Transverse colon (tissue), 4 donors: ENCODE data around the gene PRRX2. TPM values are rescaled to one million over a fixed set of nuclear protein-coding genes. Genes with fewer than 3 reads are reported as not detected.

Source experiments
- DNase-seq: peaks from one replicate; pipeline ENCODE4 v3.0.0-alpha.2; 2019
- H3K27ac ChIP-seq, 4 donors: fragments of 200-600 bp; sonication (generic); 2 replicates each; pipeline ENCODE4 v1.5.1; 2016 to 2018; ENCODE audit warnings: inconsistent platforms in 4 of 4
- H3K27me3 ChIP-seq: fragments of 200-600 bp; sonication (generic); 2 replicates; pipeline ENCODE4 v1.5.1; 2017; ENCODE audit warnings: inconsistent platforms
- H3K36me3 ChIP-seq, 4 donors: fragments of 200-600 bp; sonication (generic); 2 replicates each; pipeline ENCODE4 v1.5.1; 2017 to 2019; ENCODE audit warnings: inconsistent platforms in 4 of 4
- H3K4me1 ChIP-seq, 4 donors: fragments of 200-600 bp; sonication (generic); 2 replicates each; pipeline ENCODE4 v1.5.1; 2017 to 2020; ENCODE audit warnings: inconsistent platforms in 4 of 4
- H3K4me3 ChIP-seq, 4 donors: fragments of 200-600 bp; sonication (generic); 1 replicate in 1 of 4; 2 replicates in 3 of 4; pipeline versions ENCODE4 v1.5.1 to v1.6.1; 2017 to 2019; ENCODE audit warnings: inconsistent platforms in 4 of 4
- H3K9me3 ChIP-seq, 2 donors: fragments of 200-600 bp; sonication (generic); 2 replicates each; pipeline ENCODE4 v1.5.1; 2017 to 2019; ENCODE audit warnings: inconsistent platforms in 2 of 2
- CTCF ChIP-seq, 5 experiments: fragments of 200-600 bp in 3 of 5; fragments of 450-650 bp in 2 of 5; sonication (generic) in 3 of 5; IDR thresholded peaks; 1 replicate in 2 of 5; 2 replicates in 3 of 5; pipeline ENCODE4 v1.5.1; 2016 to 2017; ENCODE audit warnings: antibody characterized with exemption in 5 of 5, inconsistent platforms in 3 of 5, mild to moderate bottlenecking in 2 of 5, moderate library complexity in 1 of 5
- EP300 ChIP-seq: sonication (generic); formaldehyde crosslinking; IDR thresholded peaks from one replicate; pipeline ENCODE4 v1.6.1; 2017; ENCODE audit warnings: antibody characterized with exemption, low read depth
- POLR2A ChIP-seq: fragments of 450-650 bp; IDR thresholded peaks from one replicate; pipeline ENCODE4 v1.6.1; 2016; ENCODE audit warnings: antibody characterized with exemption, mild to moderate bottlenecking, moderate library complexity
- POLR2AphosphoS5 ChIP-seq, 3 donors: sonication (generic); formaldehyde crosslinking; IDR thresholded peaks; one replicate each; pipeline ENCODE4 v1.6.1; 2016; ENCODE audit warnings: antibody characterized with exemption in 3 of 3
- WGBS, 2 donors: methylation state at CpG; one replicate each; pipeline ENCODE4 v1.1.5; 2018; ENCODE audit warnings: low coverage in 1 of 2; 5-methylcytosine and 5-hydroxymethylcytosine counted together
- in situ Hi-C, 4 donors: fragments of 200-750 bp; cut with MboI; loops; one replicate each; pipeline versions ENCODE4 v1.15.0 to v1.15.1; 2017; ENCODE audit warnings: low sequenced_read_pairs in 3 of 4, low pct_ligation_motif_present in 1 of 4, low pct_unique_long_range_greater_than_20kb in 1 of 4
- intact Hi-C: fragments of 100-400 bp; cut with DNase I; formaldehyde crosslinking; loops from one replicate; pipeline ENCODE4 v1.15.1; 2023; ENCODE audit warnings: low total_unique reads
- total RNA-seq, 4 donors: library from RNA; depleted of rRNA; stranded (reverse); fragments of >200 nt; gene quantifications; one replicate each; pipeline ENCODE4 v1.1.0, GENCODE V29; 2016

PRRX2 gene
- total RNA-seq, 4 donors from 2014 or later = 0.41 TPM; not detected in 3

- H3K9me3 ChIP-seq = no peaks in the 10 kb centered on the region
- no peak for DNase-seq
- H3K27ac ChIP-seq = no peak overlapping the region
- peaks cover 0 to 6% (median 0%) of the 10 kb centered on the region in 4 donors for H3K4me1 ChIP-seq
- intact Hi-C loops = no loop called here
- no peak overlapping the region for H3K4me3 ChIP-seq
- H3K36me3 ChIP-seq = no peaks in the 10 kb centered on the region
- TF ChIP-seq POLR2AphosphoS5 (IDR thresholded peaks at IDR 0.05) (no peak), POLR2A (no peak), EP300 (no peak), CTCF (IDR thresholded peaks at IDR 0.05) (no peak)
- peaks cover under 1% of the 10 kb centered on the region for H3K27me3 ChIP-seq
- 88% methylated on average over 10 of the region's 10 CpGs; no CpG with 5 or more reads in 1 of the 2 donors for WGBS, 2 donors
- in situ Hi-C loops = loop anchor here in 1 of 4 donors (10.0 kb wide), 1 partner anchor 134 kb away; no protein-coding TSS in a partner anchor
These were observed 14.7 kb upstream of the PRRX2 start for GRCh38 chr9:129650680-129651235.

GRCh38 chr9:129653823-129654553 is 11.5 kb upstream of the PRRX2 start:
- H3K9me3 ChIP-seq = no peaks in the 10 kb centered on the region
- in situ Hi-C loops (loop anchor here in 1 of 4 donors (10.0 kb wide), 1 partner anchor 131 kb away; no protein-coding TSS in a partner anchor), intact Hi-C loops (no loop called here)
- 47 to 56% methylated on average over 13 to 19 of the region's 19 CpGs for WGBS, 2 donors
- H3K27ac ChIP-seq = no peak overlapping the region
- H3K4me3 ChIP-seq = no peak overlapping the region
- peaks cover 0 to 6% (median 0%) of the 10 kb centered on the region in 4 donors for H3K4me1 ChIP-seq
- no peak for DNase-seq
- H3K36me3 ChIP-seq = no peaks in the 10 kb centered on the region
- peaks cover 4% of the 10 kb centered on the region for H3K27me3 ChIP-seq
- TF ChIP-seq CTCF (IDR thresholded peaks at IDR 0.05) (no peak), POLR2AphosphoS5 (IDR thresholded peaks at IDR 0.05) (no peak), POLR2A (no peak), EP300 (no peak)

- no peak for DNase-seq
- Histone ChIP-seq H3K4me3 (no peak overlapping the region), H3K4me1 (peaks cover 0 to 6% (median 0%) of the 10 kb centered on the region in 4 donors), H3K27ac (no peak overlapping the region), H3K27me3 (peaks cover 4% of the 10 kb centered on the region), H3K36me3 (no peaks in the 10 kb centered on the region), H3K9me3 (no peaks in the 10 kb centered on the region)
- intact Hi-C loops (no loop called here), in situ Hi-C loops (loop anchor here in 1 of 4 donors (10.0 kb wide), 1 partner anchor 130 kb away; no protein-coding TSS in a partner anchor)
- TF ChIP-seq EP300 (no peak), POLR2A (no peak), CTCF (IDR thresholded peaks at IDR 0.05) (no peak), POLR2AphosphoS5 (IDR thresholded peaks at IDR 0.05) (no peak)
- 27 to 41% methylated on average over 4 to 20 of the region's 20 CpGs for WGBS, 2 donors
These were observed 10.8 kb upstream of the PRRX2 start for GRCh38 chr9:129654554-129655040.

GRCh38 chr9:129655154-129655553 is 10.3 kb upstream of the PRRX2 start:
- Histone ChIP-seq H3K36me3 (no peaks in the 10 kb centered on the region), H3K4me1 (peaks cover 0 to 6% (median 0%) of the 10 kb centered on the region in 4 donors), H3K27me3 (peaks cover 8% of the 10 kb centered on the region), H3K27ac (no peak overlapping the region), H3K4me3 (no peak overlapping the region), H3K9me3 (no peaks in the 10 kb centered on the region)
- WGBS, 2 donors = 89% methylated on average over 6 of the region's 7 CpGs; no CpG with 5 or more reads in 1 of the 2 donors
- intact Hi-C loops = no loop called here
- in situ Hi-C loops = loop anchor here in 1 of 4 donors (10.0 kb wide), 1 partner anchor 130 kb away; no protein-coding TSS in a partner anchor
- no peak for TF ChIP-seq POLR2AphosphoS5 (IDR thresholded peaks at IDR 0.05)
- no peak for TF ChIP-seq POLR2A
- TF ChIP-seq CTCF (IDR thresholded peaks at IDR 0.05) = no peak
- no peak for TF ChIP-seq EP300
- DNase-seq = no peak
